Smooth muscle cell (in vitro differentiated cells): ENCODE results near the gene UBQLN4. TPM values are rescaled to one million over a fixed set of nuclear protein-coding genes. Genes with fewer than 3 reads are reported as not detected.
A peak's percentile ranks its signal among the peaks of the same experiment; 100 is the strongest.

Source experiments
- DNase-seq: peaks from one replicate; lab custom pipeline; 2025; ENCODE audit not compliant: unreplicated experiment; lab: John Stamatoyannopoulos, UW
- H2AFZ ChIP-seq: fragments of 200-600 bp; sonication (generic); 2 replicates; pipeline ENCODE4 v1.6.0; 2016; ENCODE audit warnings: antibody characterized with exemption, low read depth, mild to moderate bottlenecking
- H3F3A ChIP-seq: fragments of 200-600 bp; sonication (generic); 2 replicates; pipeline ENCODE4 v1.6.0; 2017; ENCODE audit warnings: antibody characterized with exemption, low read depth
- H3K27ac ChIP-seq: fragments of 200-600 bp; sonication (generic); 2 replicates; pipeline ENCODE4 v1.5.1; 2016; ENCODE audit warnings: low read depth, mild to moderate bottlenecking
- H3K27me3 ChIP-seq: fragments of 200-600 bp; sonication (generic); 2 replicates; pipeline ENCODE4 v1.6.1; 2016; ENCODE audit warnings: low read depth, mild to moderate bottlenecking
- H3K36me3 ChIP-seq: fragments of 200-600 bp; sonication (generic); 2 replicates; pipeline ENCODE4 v1.5.1; 2016; ENCODE audit warnings: low read depth
- H3K4me1 ChIP-seq: fragments of 200-600 bp; sonication (generic); 2 replicates; pipeline ENCODE4 v1.5.1; 2016; ENCODE audit warnings: low read depth
- H3K4me2 ChIP-seq: fragments of 200-600 bp; sonication (generic); 2 replicates; pipeline ENCODE4 v1.6.0; 2016; ENCODE audit warnings: mild to moderate bottlenecking
- H3K4me3 ChIP-seq: fragments of 200-600 bp; sonication (generic); 2 replicates; pipeline ENCODE4 v1.5.1; 2016; ENCODE audit warnings: mild to moderate bottlenecking
- H3K79me2 ChIP-seq: fragments of 200-600 bp; sonication (generic); 2 replicates; pipeline ENCODE4 v1.6.0; 2016; ENCODE audit warnings: low read depth, mild to moderate bottlenecking
- H3K9ac ChIP-seq: fragments of 200-600 bp; sonication (generic); 2 replicates; pipeline ENCODE4 v1.6.0; 2016; ENCODE audit warnings: low read depth
- H3K9me3 ChIP-seq: fragments of 200-600 bp; sonication (generic); replicated peaks from 2 replicates; pipeline ENCODE4 v1.5.1; 2016; ENCODE audit warnings: low read depth
- H4K20me1 ChIP-seq: fragments of 200-600 bp; sonication (generic); 2 replicates; pipeline ENCODE4 v1.6.0; 2016; ENCODE audit warnings: low read depth
- CTCF ChIP-seq: fragments of 200-600 bp; sonication (generic); IDR thresholded peaks from 2 replicates; pipeline ENCODE4 v1.5.1; 2017; ENCODE audit warnings: borderline replicate concordance, mild to moderate bottlenecking, antibody characterized with exemption; ENCODE audit not compliant: insufficient read depth, poor library complexity, severe bottlenecking
- WGBS: methylation state at CpG from one replicate; pipeline ENCODE4 v1.1.7; 2016; ENCODE audit warnings: low lambda C conversion rate; 5-methylcytosine and 5-hydroxymethylcytosine counted together
- polyA plus RNA-seq: library from polyadenylated mRNA; unstranded; fragments of >200 nt; fragmentation: Nextera tagmentation; extraction: Ambion mirVana; gene quantifications from 2 replicates; pipeline ENCODE4 v1.2.1, GENCODE V29; 2016
- total RNA-seq: library from RNA; depleted of rRNA; stranded (reverse); fragments of >200 nt; gene quantifications from 2 replicates; pipeline ENCODE4 v1.2.3, GENCODE V29; 2014

Gene UBQLN4
- total and polyA plus RNA-seq, 2 experiments from 2014 or later, result 18.1 to 19.4 TPM

GRCh38 chr1:156086256-156086662 is 32.7 kb upstream of the UBQLN4 start:
- DNase-seq, result no peak
- peak overlapping the region; percentile 69 for H3K27ac ChIP-seq
- WGBS, result 50% methylated on average over 1 of the region's 1 CpG

GRCh38 chr1:156083800-156084790 is 30.5 kb upstream of the UBQLN4 start:
- Histone ChIP-seq H3K9me3 (no peaks in the 10 kb centered on the region), H3K27ac (peak overlapping the region; percentile 56), H3K79me2 (peaks cover 82% of the 10 kb centered on the region), H3K4me3 (peak overlapping the region; percentile 93), H3K27me3 (no peaks in the 10 kb centered on the region), H4K20me1 (peaks cover 54% of the 10 kb centered on the region), H2AFZ (no peak overlapping the region), H3K4me1 (peaks cover 49% of the 10 kb centered on the region), H3K4me2 (peak overlapping the region; percentile 100), H3F3A (peaks cover 9% of the 10 kb centered on the region), H3K9ac (peak overlapping the region; percentile 74), H3K36me3 (no peaks in the 10 kb centered on the region)
- TF ChIP-seq CTCF, result no peak
- 33% methylated on average over 7 of the region's 7 CpGs for WGBS
- DNase-seq, result no peak

More at GRCh38 chr1:156086256-156086662, 32.7 kb upstream of the UBQLN4 start:
- H3K9ac ChIP-seq, result no peak overlapping the region
- no peak overlapping the region for H2AFZ ChIP-seq
- no peak overlapping the region for H3K4me2 ChIP-seq
- peaks cover 5% of the 10 kb centered on the region for H3F3A ChIP-seq
- no peaks in the 10 kb centered on the region for H3K9me3 ChIP-seq
- no peaks in the 10 kb centered on the region for H3K27me3 ChIP-seq
- no peaks in the 10 kb centered on the region for H3K36me3 ChIP-seq
- no peak for TF ChIP-seq CTCF
- H3K4me3 ChIP-seq, result no peak overlapping the region
- H4K20me1 ChIP-seq, result peaks cover 50% of the 10 kb centered on the region
- peaks cover 37% of the 10 kb centered on the region for H3K4me1 ChIP-seq
- H3K79me2 ChIP-seq, result peaks cover 62% of the 10 kb centered on the region

- peak within 1 kb of the TSS; percentile 100 for H3K4me2 ChIP-seq
- H4K20me1 ChIP-seq, result peaks cover 68% of the 10 kb centered on the region
- peak within 1 kb of the TSS; percentile 56 for H3K27ac ChIP-seq
- peaks cover 9% of the 10 kb centered on the region for H3F3A ChIP-seq
- no peaks in the 10 kb centered on the region for H3K27me3 ChIP-seq
- peak within 1 kb of the TSS; percentile 93 for H3K4me3 ChIP-seq
- no peak for TF ChIP-seq CTCF
- H3K4me1 ChIP-seq, result peaks cover 54% of the 10 kb centered on the region
- peak within 1 kb of the TSS; percentile 78 for H3K9ac ChIP-seq
- 0% methylated on average over 30 of the region's 62 CpGs for WGBS
- H2AFZ ChIP-seq, result peak within 1 kb of the TSS; percentile 81
- no peaks in the 10 kb centered on the region for H3K36me3 ChIP-seq
- H3K79me2 ChIP-seq, result peaks cover 80% of the 10 kb centered on the region
- DNase-seq, result peak; percentile 76
- no peaks in the 10 kb centered on the region for H3K9me3 ChIP-seq
Observed at GRCh38 chr1:156082309-156083091, 28.9 kb upstream of the UBQLN4 start, which contains the start of gene MEX3A. MEX3A (minus strand) TSS chr1:156082465; CDS start chr1:156081998, 467 bp downstream.
